Activated CD8-positive, alpha-beta T cell treated with anti-CD3 and anti-CD28 coated beads, Interleukin-2, amount 10 ng/mL, durations not matched to agents 7 days and 5 days (primary cell): ENCODE measurements around the gene SYTL5. TPM values are rescaled to one million over a fixed set of nuclear protein-coding genes. Genes with fewer than 3 reads are reported as not detected.

Source experiments
- ATAC-seq: fragments of 150-1000 bp; cut with Tn5 transposase; one replicate; pipeline ENCODE4 v1.10.0; 2021; ENCODE audit warnings: moderate library complexity
- CTCF ChIA-PET: fragments of 350-600 bp; sonication (Branson Sonifier 250); formaldehyde crosslinking; loops from one replicate; lab custom pipeline; 2021; ENCODE audit warnings: antibody characterized with exemption; lab: Charles Lee
- POLR2A ChIA-PET: fragments of 350-600 bp; sonication (Branson Sonifier 250); formaldehyde crosslinking; loops from one replicate; lab custom pipeline; 2021; ENCODE audit warnings: antibody characterized with exemption; lab: Charles Lee
- DNase-seq: peaks from one replicate; pipeline ENCODE4 v3.0.0-alpha.2; 2020
- H3K27ac Mint-ChIP-seq: one replicate; pipeline ENCODE4 v1.8.0; 2021; ENCODE audit warnings: mild to moderate bottlenecking, mixed read lengths
- H3K27me3 Mint-ChIP-seq: one replicate; pipeline ENCODE4 v1.8.0; 2021; ENCODE audit warnings: low read depth, mixed read lengths
- H3K36me3 Mint-ChIP-seq: one replicate; pipeline ENCODE4 v1.8.0; 2021; ENCODE audit warnings: low read depth, mixed read lengths
- H3K4me1 Mint-ChIP-seq: one replicate; pipeline ENCODE4 v1.8.0; 2021; ENCODE audit warnings: low read depth, mixed read lengths
- H3K4me3 Mint-ChIP-seq: one replicate; pipeline ENCODE4 v1.8.0; 2021; ENCODE audit warnings: mild to moderate bottlenecking, mixed read lengths
- H3K9me3 Mint-ChIP-seq: one replicate; pipeline ENCODE4 v1.8.0; 2022; ENCODE audit warnings: mixed read lengths; ENCODE audit not compliant: insufficient read depth
- total RNA-seq, 2 experiments: library from RNA; stranded (reverse); gene quantifications; one replicate each; pipeline ENCODE4 v1.2.3, GENCODE V29; 2021

SYTL5 gene
- total RNA-seq, 2 experiments from 2014 or later, result not detected

DNA sequence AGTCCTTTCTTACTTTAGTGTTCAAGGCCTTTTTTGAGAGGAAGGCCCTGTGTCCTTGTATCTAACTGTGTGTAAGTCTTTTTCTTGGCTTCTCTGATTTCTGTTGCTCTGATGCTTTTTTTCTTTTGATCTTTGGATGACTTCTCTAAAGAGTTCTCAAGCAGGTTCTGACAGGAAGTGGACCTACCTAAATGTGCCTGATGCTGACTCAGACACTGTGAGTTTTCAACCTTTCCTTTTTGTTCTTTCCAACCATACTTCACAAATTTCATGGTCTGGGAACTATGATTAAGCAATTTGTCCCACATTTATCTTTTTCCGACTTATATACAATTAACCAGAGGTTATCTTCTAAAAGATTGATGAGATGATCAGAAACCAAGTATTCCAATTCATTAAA, 96.5 kb downstream of the SYTL5 start:
- ChIA-PET CTCF (no interaction called here), POLR2A (no interaction called here)
- Mint-ChIP-seq H3K4me1 (peaks cover 8% of the 10 kb centered on the region), H3K36me3 (no peaks in the 10 kb centered on the region), H3K9me3 (no peaks in the 10 kb centered on the region), H3K4me3 (no peak overlapping the region), H3K27ac (no peak overlapping the region), H3K27me3 (no peaks in the 10 kb centered on the region)
- ATAC-seq (no peak), DNase-seq (no peak)

DNA sequence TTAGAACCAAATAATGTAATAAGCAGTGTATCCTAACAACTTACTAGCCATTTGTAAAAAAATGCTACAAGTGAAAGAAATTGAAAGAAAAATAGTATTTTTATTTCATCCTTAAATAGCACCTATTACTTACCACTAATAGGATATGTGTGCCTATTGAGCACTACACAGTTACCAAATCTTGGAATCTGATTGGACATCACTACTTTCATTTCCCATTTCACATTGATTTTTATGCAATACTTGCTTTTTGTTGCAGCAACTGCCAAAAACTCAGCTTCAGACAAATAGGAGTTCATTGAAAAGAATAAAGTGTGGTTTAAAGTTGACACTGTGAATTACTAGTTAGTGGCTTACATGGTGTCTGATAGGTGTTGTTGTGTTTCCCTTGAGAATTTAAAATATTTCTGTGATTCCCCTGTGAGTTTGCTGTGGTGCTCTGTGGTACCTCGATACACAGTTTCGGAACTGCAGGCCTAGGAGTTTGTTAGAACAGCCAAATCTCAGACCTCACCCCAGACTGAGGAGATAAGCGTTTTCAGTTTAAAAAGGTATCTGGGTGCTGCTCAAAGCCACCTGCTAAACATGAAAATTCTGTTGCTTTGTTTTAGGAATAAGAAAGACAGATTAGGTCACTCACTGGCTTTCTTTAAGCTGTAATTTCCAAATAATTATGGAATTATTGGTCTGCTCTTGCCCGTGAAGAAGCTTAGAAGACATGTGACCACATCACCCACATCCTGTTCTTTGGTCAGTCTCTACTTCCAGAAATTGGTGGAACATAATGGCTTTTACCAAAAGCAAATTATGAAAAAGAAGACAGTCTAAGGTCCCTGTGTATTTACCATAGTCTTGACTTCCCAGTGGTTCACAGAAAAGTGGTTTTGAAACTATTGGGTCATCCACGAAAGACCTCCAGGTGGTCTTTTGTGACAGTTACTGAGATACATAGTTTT, 97.8 kb downstream of the SYTL5 start:
- H3K27ac Mint-ChIP-seq, result no peak overlapping the region
- H3K4me1 Mint-ChIP-seq, result peaks cover 8% of the 10 kb centered on the region
- H3K36me3 Mint-ChIP-seq, result no peaks in the 10 kb centered on the region
- CTCF ChIA-PET, result no interaction called here
- no peak overlapping the region for H3K4me3 Mint-ChIP-seq
- POLR2A ChIA-PET, result no interaction called here
- H3K27me3 Mint-ChIP-seq, result no peaks in the 10 kb centered on the region
- ATAC-seq (no peak), DNase-seq (peak; percentile 19)
- no peaks in the 10 kb centered on the region for H3K9me3 Mint-ChIP-seq

DNA sequence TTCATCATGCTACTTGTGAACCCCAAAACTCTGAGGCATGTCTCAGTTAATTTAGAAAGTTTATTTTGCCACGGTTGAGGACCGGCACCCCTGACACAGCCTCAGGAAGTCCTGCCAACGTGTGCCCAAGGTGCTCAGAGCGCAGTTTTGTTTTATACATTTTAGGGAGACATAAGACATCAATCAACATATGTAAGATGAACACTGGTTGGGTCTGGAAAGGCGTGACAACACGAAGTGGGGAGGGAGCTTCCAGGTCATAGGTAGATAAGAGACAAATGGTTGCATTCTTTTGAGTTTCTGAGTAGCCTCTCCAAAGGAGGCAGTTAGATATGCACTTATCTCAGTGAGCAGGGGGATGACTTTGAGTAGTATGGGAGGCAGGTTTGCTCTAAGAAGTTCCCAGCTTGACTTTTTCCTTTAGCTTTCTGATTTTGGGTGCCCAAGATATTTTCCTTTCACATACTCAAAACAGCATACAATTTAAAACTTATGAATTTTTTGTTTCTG, 98.9 kb downstream of the SYTL5 start:
- DNase-seq (no peak), ATAC-seq (no peak)
- peaks cover 8% of the 10 kb centered on the region for H3K4me1 Mint-ChIP-seq
- H3K9me3 Mint-ChIP-seq, result no peaks in the 10 kb centered on the region
- ChIA-PET POLR2A (no interaction called here), CTCF (no interaction called here)
- H3K27me3 Mint-ChIP-seq, result no peaks in the 10 kb centered on the region
- H3K4me3 Mint-ChIP-seq, result no peak overlapping the region
- no peaks in the 10 kb centered on the region for H3K36me3 Mint-ChIP-seq
- H3K27ac Mint-ChIP-seq, result no peak overlapping the region

DNA sequence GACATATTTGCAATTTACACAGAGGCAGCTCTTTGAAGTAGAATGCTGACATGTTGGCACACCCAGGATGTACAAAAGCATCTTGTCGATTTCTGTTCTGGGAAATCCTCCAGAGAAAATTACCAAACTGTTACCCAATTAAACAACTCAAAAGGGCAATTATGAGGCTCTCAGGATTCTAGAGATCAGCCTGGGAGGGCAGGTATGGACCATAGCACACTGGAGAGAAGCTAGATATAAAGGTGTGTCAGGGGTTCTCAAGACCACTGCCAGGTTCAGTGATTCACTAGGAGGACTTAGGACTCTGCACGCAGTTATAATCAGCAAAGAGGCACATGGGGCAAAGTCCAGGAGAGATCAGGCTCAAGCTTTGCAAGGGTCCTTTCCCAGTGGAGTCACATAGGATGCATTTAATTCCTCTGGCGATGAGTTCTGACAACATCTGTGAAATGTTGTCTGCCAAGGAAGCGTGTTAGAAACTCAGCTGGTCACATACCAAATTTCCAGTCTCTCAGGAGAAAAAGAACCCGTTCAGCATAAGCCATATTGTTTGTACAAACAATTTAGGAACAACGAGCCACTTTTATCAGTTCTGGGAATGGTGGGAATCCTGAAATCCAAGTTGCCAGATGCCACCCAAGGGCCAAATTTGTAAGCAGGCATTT, 100.8 kb downstream of the SYTL5 start:
- Mint-ChIP-seq H3K36me3 (no peaks in the 10 kb centered on the region), H3K4me1 (peaks cover 8% of the 10 kb centered on the region), H3K27me3 (no peaks in the 10 kb centered on the region), H3K9me3 (no peaks in the 10 kb centered on the region), H3K27ac (no peak overlapping the region), H3K4me3 (no peak overlapping the region)
- POLR2A ChIA-PET, result no interaction called here
- CTCF ChIA-PET, result no interaction called here
- no peak for DNase-seq
- ATAC-seq, result no peak

DNA sequence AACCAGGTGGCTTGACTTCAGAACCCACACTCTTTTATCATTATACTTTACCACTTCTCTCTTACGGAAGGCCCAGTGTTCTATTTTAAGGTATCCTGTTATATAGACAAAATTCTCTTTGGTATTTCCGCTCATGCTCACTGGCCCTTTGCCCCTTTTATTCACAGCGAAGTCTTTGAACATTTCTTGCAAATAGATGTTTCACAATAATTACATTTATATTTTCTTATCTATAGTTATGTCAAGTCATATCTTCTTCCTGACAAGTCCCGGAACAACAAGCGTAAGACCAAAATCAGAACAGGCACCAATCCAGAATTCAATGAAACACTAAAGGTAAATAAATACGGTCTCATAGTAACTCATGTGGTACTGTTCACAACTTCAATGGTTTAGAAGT, 102.0 kb downstream of the SYTL5 start:
- POLR2A ChIA-PET, result no interaction called here
- CTCF ChIA-PET, result no interaction called here
- no peaks in the 10 kb centered on the region for H3K9me3 Mint-ChIP-seq
- no peak overlapping the region for H3K27ac Mint-ChIP-seq
- H3K36me3 Mint-ChIP-seq, result no peaks in the 10 kb centered on the region
- H3K4me3 Mint-ChIP-seq, result no peak overlapping the region
- H3K27me3 Mint-ChIP-seq, result no peaks in the 10 kb centered on the region
- peaks cover 8% of the 10 kb centered on the region for H3K4me1 Mint-ChIP-seq
- no peak for ATAC-seq
- no peak for DNase-seq

DNA sequence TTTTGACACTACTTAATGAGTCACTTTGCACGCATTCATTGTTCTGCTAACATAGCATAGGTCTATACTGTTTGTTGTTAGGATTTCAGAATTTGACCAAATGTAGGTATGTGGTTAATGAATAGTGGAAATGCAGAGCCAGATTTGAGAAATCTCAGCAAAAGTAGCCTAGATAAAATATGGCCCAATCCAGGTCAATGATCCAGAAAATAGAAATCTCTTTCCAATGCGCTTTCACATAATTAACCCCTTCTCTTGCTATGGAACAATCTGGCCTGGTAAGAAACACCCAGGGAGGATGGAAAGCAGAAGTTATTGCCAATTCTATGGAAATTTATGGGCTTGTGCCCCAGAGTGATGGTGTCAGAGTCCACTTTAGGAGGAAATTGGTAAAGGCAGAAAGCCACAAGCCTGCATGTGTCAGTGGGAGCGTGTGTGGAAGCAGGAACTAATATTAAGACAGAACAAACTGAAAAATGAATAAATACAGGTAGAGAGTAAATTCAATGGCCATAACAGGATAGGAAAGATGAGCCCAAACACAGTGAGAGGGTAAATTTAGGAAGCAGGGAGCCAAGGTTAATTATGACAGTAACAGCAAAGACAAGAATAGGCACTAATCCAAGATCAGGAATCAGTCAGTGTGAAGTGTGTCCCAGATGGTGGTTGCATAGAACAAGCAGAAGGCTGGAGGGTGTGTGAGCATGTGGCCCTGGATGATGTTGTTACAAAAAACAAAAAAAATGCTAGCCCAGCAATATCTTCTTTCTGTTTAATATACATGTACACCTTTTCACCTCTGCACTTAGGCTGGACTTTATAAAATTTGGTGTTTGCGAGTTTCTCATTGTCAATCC, 102.9 kb downstream of the SYTL5 start:
- DNase-seq (no peak), ATAC-seq (no peak)
- Mint-ChIP-seq H3K27me3 (no peaks in the 10 kb centered on the region), H3K27ac (no peak overlapping the region), H3K9me3 (no peaks in the 10 kb centered on the region), H3K4me3 (no peak overlapping the region), H3K36me3 (no peaks in the 10 kb centered on the region), H3K4me1 (peaks cover 6% of the 10 kb centered on the region)
- ChIA-PET CTCF (no interaction called here), POLR2A (no interaction called here)

DNA sequence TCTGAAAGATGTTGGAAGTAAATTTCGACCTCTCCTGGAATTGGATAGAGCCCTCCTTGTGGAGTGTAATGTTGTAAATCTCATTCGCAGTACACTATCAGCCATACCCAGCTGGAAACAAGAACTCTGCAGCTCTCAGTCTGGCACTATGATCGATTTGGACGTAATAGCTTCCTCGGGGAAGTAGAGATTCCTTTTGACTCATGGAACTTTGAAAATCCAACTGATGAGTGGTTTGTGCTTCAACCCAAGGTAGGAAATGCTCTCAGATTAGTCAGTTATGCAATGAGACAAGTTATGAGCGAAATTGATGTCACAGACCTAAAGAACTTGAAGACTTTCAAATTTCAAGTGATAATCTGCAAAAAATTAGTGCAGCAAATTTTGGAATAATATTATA, 103.9 kb downstream of the SYTL5 start:
- ChIA-PET CTCF (no interaction called here), POLR2A (no interaction called here)
- no peaks in the 10 kb centered on the region for H3K9me3 Mint-ChIP-seq
- ATAC-seq (no peak), DNase-seq (no peak)
- no peaks in the 10 kb centered on the region for H3K36me3 Mint-ChIP-seq
- no peaks in the 10 kb centered on the region for H3K4me1 Mint-ChIP-seq
- no peak overlapping the region for H3K27ac Mint-ChIP-seq
- H3K27me3 Mint-ChIP-seq, result no peaks in the 10 kb centered on the region
- H3K4me3 Mint-ChIP-seq, result no peak overlapping the region

DNA sequence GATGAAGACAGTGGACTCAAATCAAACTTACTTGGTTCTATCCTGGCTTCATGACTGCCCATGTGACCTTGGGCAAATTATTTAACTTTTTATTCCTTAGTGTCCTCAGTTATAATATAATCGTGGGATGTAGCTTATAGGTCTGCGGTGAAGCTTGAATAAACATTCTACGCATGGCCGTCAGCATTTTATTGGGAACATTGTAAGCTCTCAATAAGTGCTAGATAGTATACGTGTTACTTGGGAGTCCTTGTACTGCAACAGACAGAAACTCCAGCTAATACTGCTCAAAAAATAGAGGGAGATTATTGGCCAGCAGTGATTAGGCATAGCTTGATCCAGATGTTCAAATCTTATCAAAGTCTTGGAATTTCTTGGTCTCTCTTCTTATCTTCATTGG, 104.8 kb downstream of the SYTL5 start:
- ATAC-seq (no peak), DNase-seq (no peak)
- no peaks in the 10 kb centered on the region for H3K27me3 Mint-ChIP-seq
- H3K27ac Mint-ChIP-seq, result no peak overlapping the region
- H3K9me3 Mint-ChIP-seq, result no peaks in the 10 kb centered on the region
- ChIA-PET POLR2A (no interaction called here), CTCF (no interaction called here)
- no peak overlapping the region for H3K4me3 Mint-ChIP-seq
- no peaks in the 10 kb centered on the region for H3K36me3 Mint-ChIP-seq
- no peaks in the 10 kb centered on the region for H3K4me1 Mint-ChIP-seq

DNA sequence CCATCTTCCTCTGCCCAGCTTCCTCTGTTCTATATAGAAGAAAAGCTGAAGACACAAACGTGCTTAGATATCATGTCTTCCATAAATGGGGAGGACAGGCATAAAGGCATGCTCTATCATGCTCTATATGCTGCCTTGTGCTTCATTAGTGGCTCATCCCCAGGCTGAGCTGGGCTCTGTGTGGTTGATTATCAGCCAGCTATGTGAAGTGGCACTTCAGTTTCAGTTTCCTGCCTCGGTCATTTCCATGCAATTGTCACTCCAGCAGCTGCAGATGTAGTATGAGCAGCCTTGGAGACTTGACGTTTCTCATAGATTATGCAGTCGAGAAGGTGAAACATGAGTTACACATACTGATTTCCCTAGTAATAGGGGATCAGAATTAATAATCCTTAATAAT, 106.2 kb downstream of the SYTL5 start:
- Mint-ChIP-seq H3K4me3 (no peak overlapping the region), H3K36me3 (no peaks in the 10 kb centered on the region), H3K9me3 (no peaks in the 10 kb centered on the region), H3K27me3 (no peaks in the 10 kb centered on the region), H3K4me1 (no peaks in the 10 kb centered on the region), H3K27ac (no peak overlapping the region)
- DNase-seq (no peak), ATAC-seq (no peak)
- ChIA-PET POLR2A (no interaction called here), CTCF (no interaction called here)

DNA sequence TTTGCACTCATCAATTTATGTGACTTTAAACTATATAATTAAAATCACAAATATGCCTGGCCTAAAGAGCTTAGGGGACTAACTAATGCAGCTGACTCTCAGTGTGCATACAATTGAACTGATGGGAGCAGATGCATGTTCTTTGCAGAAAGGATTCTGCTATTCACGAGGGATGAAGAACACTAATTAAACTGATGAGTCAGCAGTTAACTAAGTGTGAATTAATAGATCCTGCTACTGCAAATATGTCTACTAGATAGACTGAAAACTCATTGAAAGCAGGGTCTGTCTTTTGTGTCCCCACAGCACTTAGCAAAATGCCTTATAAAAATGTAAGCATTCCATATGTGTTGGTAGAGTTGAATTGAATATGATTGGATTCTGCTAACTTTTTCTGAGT, 110.4 kb downstream of the SYTL5 start:
- ATAC-seq (no peak), DNase-seq (no peak)
- no peaks in the 10 kb centered on the region for H3K9me3 Mint-ChIP-seq
- no peaks in the 10 kb centered on the region for H3K27me3 Mint-ChIP-seq
- H3K4me1 Mint-ChIP-seq, result no peaks in the 10 kb centered on the region
- ChIA-PET CTCF (no interaction called here), POLR2A (no interaction called here)
- no peak overlapping the region for H3K4me3 Mint-ChIP-seq
- no peaks in the 10 kb centered on the region for H3K36me3 Mint-ChIP-seq
- no peak overlapping the region for H3K27ac Mint-ChIP-seq

DNA sequence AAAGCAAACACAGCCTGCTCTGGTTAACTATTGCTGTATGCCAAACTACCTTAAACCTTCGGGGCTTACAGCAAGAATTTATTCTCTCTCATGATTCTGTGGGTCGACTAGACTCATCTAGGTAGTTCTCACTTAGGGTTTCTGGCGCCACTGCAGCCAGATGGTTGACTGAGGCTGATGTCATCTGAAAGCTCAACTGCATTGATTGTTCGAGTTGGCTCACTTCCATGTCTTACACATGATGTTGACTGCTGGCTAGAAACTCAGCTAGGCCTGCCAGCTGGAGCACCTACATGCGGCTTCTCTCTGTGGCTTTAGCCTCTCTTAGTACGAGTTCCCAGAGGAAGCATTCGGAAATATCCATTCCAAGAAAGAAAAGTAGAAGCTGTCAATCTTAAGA, 111.1 kb downstream of the SYTL5 start:
- no peaks in the 10 kb centered on the region for H3K4me1 Mint-ChIP-seq
- no peak for DNase-seq
- no peak overlapping the region for H3K27ac Mint-ChIP-seq
- no peaks in the 10 kb centered on the region for H3K9me3 Mint-ChIP-seq
- no peaks in the 10 kb centered on the region for H3K27me3 Mint-ChIP-seq
- no peak overlapping the region for H3K4me3 Mint-ChIP-seq
- ChIA-PET POLR2A (no interaction called here), CTCF (no interaction called here)
- H3K36me3 Mint-ChIP-seq, result no peaks in the 10 kb centered on the region
- no peak for ATAC-seq

DNA sequence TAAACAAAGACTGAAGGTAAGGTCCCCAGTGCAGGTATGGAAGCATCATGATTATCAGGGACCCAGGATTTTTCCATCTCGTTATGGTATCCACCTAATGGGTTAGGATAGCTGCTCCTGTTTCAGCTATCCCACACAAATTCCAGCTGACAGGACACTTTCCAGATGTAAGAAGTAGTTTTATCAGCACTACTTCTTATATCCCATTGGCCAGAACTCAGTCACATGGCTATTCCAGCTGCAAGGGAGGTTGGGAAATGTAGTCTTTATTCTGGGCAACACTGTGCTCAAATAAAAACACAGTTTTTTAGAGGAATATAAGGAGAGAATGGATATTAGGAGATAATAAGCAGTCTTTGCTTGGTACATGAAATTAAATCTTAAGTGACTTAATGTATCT, 117.6 kb downstream of the SYTL5 start:
- CTCF ChIA-PET, result no interaction called here
- DNase-seq (no peak), ATAC-seq (no peak)
- Mint-ChIP-seq H3K27ac (no peak overlapping the region), H3K36me3 (no peaks in the 10 kb centered on the region), H3K4me1 (no peaks in the 10 kb centered on the region), H3K4me3 (no peak overlapping the region), H3K9me3 (no peaks in the 10 kb centered on the region), H3K27me3 (no peaks in the 10 kb centered on the region)
- POLR2A ChIA-PET, result no interaction called here
